SK-N-MC (cell line): ENCODE measurements around the gene POLDIP2.

Experiments used
- DNase-seq: peaks from one replicate; pipeline ENCODE4 v3.0.0-alpha.2; 2011; ENCODE audit warnings: low read depth, low spot score
- H3K27ac ChIP-seq: fragments of 200-600 bp; sonication (generic); 2 replicates; pipeline ENCODE4 v1.5.1; 2016; ENCODE audit warnings: mixed run types
- H3K36me3 ChIP-seq: fragments of 200-600 bp; sonication (generic); 2 replicates; pipeline ENCODE4 v1.6.1; 2017; ENCODE audit warnings: antibody characterized with exemption, low read length, mixed read lengths; ENCODE audit not compliant: insufficient read depth
- H3K4me3 ChIP-seq: fragments of 200-600 bp; sonication (generic); 2 replicates; pipeline ENCODE4 v1.5.1; 2016
- H3K9ac ChIP-seq: fragments of 200-600 bp; sonication (generic); 2 replicates; pipeline ENCODE4 v1.8.0; 2017; ENCODE audit warnings: mixed run types, mixed read lengths; ENCODE audit not compliant: insufficient read length
- H3K9me3 ChIP-seq: fragments of 200-600 bp; sonication (generic); 2 replicates; pipeline ENCODE4 v1.6.1; 2017; ENCODE audit warnings: low read depth, mild to moderate bottlenecking, antibody characterized with exemption, low read length, moderate library complexity, mixed read lengths
- EZH2 ChIP-seq: fragments of 200-600 bp; sonication (generic); IDR thresholded peaks from one replicate; pipeline ENCODE4 v1.6.1; 2017; ENCODE audit warnings: antibody characterized with exemption
- FOXP2 ChIP-seq: optimal IDR thresholded peaks from 2 replicates; pipeline ENCODE3; 2011; ENCODE audit warnings: mild to moderate bottlenecking, moderate library complexity; ENCODE audit not compliant: insufficient read depth; ENCODE audit errors: extremely low read length, control extremely low read depth
- POLR2AphosphoS5 ChIP-seq: IDR thresholded peaks from 2 replicates; pipeline ENCODE4 v1.6.1; 2012; ENCODE audit warnings: mild to moderate bottlenecking, low read depth, low read length, borderline replicate concordance

POLDIP2 gene

GRCh38 chr17:28346199-28346580 is 11.1 kb downstream of the POLDIP2 start:
- H3K4me3 ChIP-seq, result no peak overlapping the region
- TF ChIP-seq FOXP2 (no peak), POLR2AphosphoS5 (no peak), EZH2 (no peak)
- H3K9ac ChIP-seq, result no peak overlapping the region
- no peak overlapping the region for H3K27ac ChIP-seq
- H3K9me3 ChIP-seq, result no peaks in the 10 kb centered on the region
- H3K36me3 ChIP-seq, result peaks cover 59% of the 10 kb centered on the region
- no peak for DNase-seq

GRCh38 chr17:28345419-28346198 is 11.7 kb downstream of the POLDIP2 start:
- Histone ChIP-seq H3K9me3 (no peaks in the 10 kb centered on the region), H3K4me3 (no peak overlapping the region), H3K36me3 (peaks cover 55% of the 10 kb centered on the region), H3K27ac (no peak overlapping the region), H3K9ac (no peak overlapping the region)
- DNase-seq, result no peak
- TF ChIP-seq POLR2AphosphoS5, result peak; percentile 27; the same call in 1 of the 2 replicates
- TF ChIP-seq EZH2, result no peak

GRCh38 chr17:28344435-28344901 is 12.9 kb downstream of the POLDIP2 start:
- TF ChIP-seq EZH2, result no peak
- no peak for TF ChIP-seq FOXP2
- TF ChIP-seq POLR2AphosphoS5, result no peak
- no peaks in the 10 kb centered on the region for H3K9me3 ChIP-seq
- no peak overlapping the region for H3K9ac ChIP-seq
- H3K36me3 ChIP-seq, result peaks cover 44% of the 10 kb centered on the region
- H3K4me3 ChIP-seq, result no peak overlapping the region
- DNase-seq, result no peak
- H3K27ac ChIP-seq, result no peak overlapping the region

- no peak for DNase-seq
- no peak for TF ChIP-seq POLR2AphosphoS5
- no peak for TF ChIP-seq EZH2
- TF ChIP-seq FOXP2, result no peak
- H3K36me3 ChIP-seq, result peaks cover 42% of the 10 kb centered on the region
- no peaks in the 10 kb centered on the region for H3K9me3 ChIP-seq
- no peak overlapping the region for H3K27ac ChIP-seq
- H3K4me3 ChIP-seq, result no peak overlapping the region
- no peak overlapping the region for H3K9ac ChIP-seq
Measured at GRCh38 chr17:28344011-28344410, 13.3 kb downstream of the POLDIP2 start.

GRCh38 chr17:28343491-28343932 is 13.8 kb downstream of the POLDIP2 start:
- DNase-seq, result no peak
- TF ChIP-seq EZH2, result no peak
- no peak for TF ChIP-seq FOXP2
- no peak for TF ChIP-seq POLR2AphosphoS5
- Histone ChIP-seq H3K27ac (no peak overlapping the region), H3K9ac (no peak overlapping the region), H3K9me3 (no peaks in the 10 kb centered on the region), H3K4me3 (no peak overlapping the region), H3K36me3 (peaks cover 37% of the 10 kb centered on the region)

- no peaks in the 10 kb centered on the region for H3K9me3 ChIP-seq
- DNase-seq, result no peak
- TF ChIP-seq POLR2AphosphoS5 (no peak), FOXP2 (no peak), EZH2 (no peak)
- H3K4me3 ChIP-seq, result no peak overlapping the region
- no peak overlapping the region for H3K27ac ChIP-seq
- H3K36me3 ChIP-seq, result peaks cover 27% of the 10 kb centered on the region
- no peak overlapping the region for H3K9ac ChIP-seq
Measured at GRCh38 chr17:28342313-28342712, 15.0 kb downstream of the POLDIP2 start.

- peaks cover 20% of the 10 kb centered on the region; the same call in 1 of the 2 replicates for H3K36me3 ChIP-seq
Measured at GRCh38 chr17:28341516-28341915, 15.8 kb downstream of the POLDIP2 start.

GRCh38 chr17:28340374-28340773 is 17.0 kb downstream of the POLDIP2 start:
- TF ChIP-seq FOXP2 (no peak), EZH2 (no peak), POLR2AphosphoS5 (no peak)
- H3K4me3 ChIP-seq, result no peak overlapping the region
- H3K9me3 ChIP-seq, result no peaks in the 10 kb centered on the region
- H3K36me3 ChIP-seq, result peaks cover 20% of the 10 kb centered on the region; the same call in 1 of the 2 replicates
- no peak overlapping the region for H3K27ac ChIP-seq
- no peak for DNase-seq
- H3K9ac ChIP-seq, result no peak overlapping the region

More at GRCh38 chr17:28341516-28341915, 15.8 kb downstream of the POLDIP2 start:
- Histone ChIP-seq H3K9me3 (no peaks in the 10 kb centered on the region), H3K9ac (no peak overlapping the region), H3K27ac (no peak overlapping the region), H3K4me3 (no peak overlapping the region)
- DNase-seq, result no peak
- no peak for TF ChIP-seq EZH2
- no peak for TF ChIP-seq POLR2AphosphoS5
- TF ChIP-seq FOXP2, result no peak
